ENCODE measurements around the gene GPR15.

The GPR15 gene

GRCh38 chr3:98531622-98532274 is at the start of gene GPR15:
TSS of gene GPR15 (plus strand) at chr3:98531978. CDS start at chr3:98532034, 56 bp downstream.
- no peak for DNase-seq

GRCh38 chr3:98482717-98483482 is 48.9 kb upstream of the GPR15 start:
- DNase-seq = no peak

GRCh38 chr3:98483626-98484025 is 48.2 kb upstream of the GPR15 start:
- DNase-seq = no peak

GRCh38 chr3:98497381-98497780 is 34.4 kb upstream of the GPR15 start, which contains the start of gene OR5K2:
TSS of gene OR5K2 (plus strand) at chr3:98497681. CDS start at chr3:98497681, 0 bp downstream.
- DNase-seq = no peak

- DNase-seq = no peak
Observed at GRCh38 chr3:98500019-98500418, 31.8 kb upstream of the GPR15 start.

- no peak for DNase-seq
Observed at GRCh38 chr3:98501270-98501669, 30.5 kb upstream of the GPR15 start.

GRCh38 chr3:98501863-98502576 is 29.8 kb upstream of the GPR15 start:
- no peak for DNase-seq

GRCh38 chr3:98504539-98504938 is 27.2 kb upstream of the GPR15 start:
- DNase-seq = no peak

GRCh38 chr3:98508582-98508981 is 23.2 kb upstream of the GPR15 start:
- no peak for DNase-seq

- DNase-seq = no peak
Observed at GRCh38 chr3:98512576-98512975, 19.2 kb upstream of the GPR15 start.

GRCh38 chr3:98513091-98513511 is 18.7 kb upstream of the GPR15 start:
- DNase-seq = no peak

- DNase-seq = no peak
Observed at GRCh38 chr3:98513736-98514135, 18.0 kb upstream of the GPR15 start.

- DNase-seq = no peak
Observed at GRCh38 chr3:98514948-98515347, 16.8 kb upstream of the GPR15 start.

- no peak for DNase-seq
Observed at GRCh38 chr3:98518816-98519215, 13.0 kb upstream of the GPR15 start.

- no peak for DNase-seq
Observed at GRCh38 chr3:98519351-98519750, 12.4 kb upstream of the GPR15 start.

- DNase-seq = no peak
Observed at GRCh38 chr3:98521897-98522543, 9.8 kb upstream of the GPR15 start.

GRCh38 chr3:98522544-98523281 is 9.1 kb upstream of the GPR15 start, which contains the start of gene CLDND1:
TSS of gene CLDND1 (minus strand) at chr3:98522902. CDS start at chr3:98521424, 1,478 bp downstream.
- DNase-seq = peak; percentile 92

GRCh38 chr3:98525494-98525893 is 6.3 kb upstream of the GPR15 start:
- no peak for DNase-seq

GRCh38 chr3:98528474-98529346 is 3.1 kb upstream of the GPR15 start:
- DNase-seq = no peak

- DNase-seq = no peak
Observed at GRCh38 chr3:98529856-98530459, 1.8 kb upstream of the GPR15 start.

- DNase-seq = no peak
Observed at GRCh38 chr3:98530676-98531075, 1.1 kb upstream of the GPR15 start.
